Astrocyte (in vitro differentiated cells and primary cell): ENCODE results near the gene FNDC8. TPM values are rescaled to one million over a fixed set of nuclear protein-coding genes. Genes with fewer than 3 reads are reported as not detected.

Source experiments
- DNase-seq: peaks from one replicate; pipeline ENCODE4 v3.0.0-alpha.2; 2010; ENCODE audit warnings: low read depth
- FAIRE-seq: peaks from 2 replicates; lab custom pipeline; 2011; peaks lifted over from hg19 to GRCh38; lab: Jason Lieb, UNC
- H2AFZ ChIP-seq: 2 replicates; pipeline ENCODE4 v1.6.0; 2012; ENCODE audit warnings: low read depth, low read length, inconsistent platforms
- H3K27ac ChIP-seq: 2 replicates; pipeline ENCODE4 v1.5.1; 2011; ENCODE audit warnings: low read depth, low read length, inconsistent platforms
- H3K27me3 ChIP-seq: 2 replicates; pipeline ENCODE4 v1.6.0; 2011; ENCODE audit warnings: low read length, inconsistent platforms; ENCODE audit not compliant: insufficient read depth
- H3K36me3 ChIP-seq: 2 replicates; pipeline ENCODE4 v1.5.1; 2011; ENCODE audit warnings: low read length, inconsistent platforms; ENCODE audit not compliant: insufficient read depth
- H3K4me1 ChIP-seq: 2 replicates; pipeline ENCODE4 v1.5.1; 2011; ENCODE audit warnings: low read length, inconsistent platforms; ENCODE audit not compliant: insufficient read depth
- H3K4me2 ChIP-seq: 2 replicates; pipeline ENCODE4 v1.6.0; 2012; ENCODE audit warnings: low read length, inconsistent platforms
- H3K4me3 ChIP-seq: 2 replicates; pipeline ENCODE4 v1.5.1; 2011; ENCODE audit warnings: low read depth, mild to moderate bottlenecking, low read length, inconsistent platforms; ENCODE audit not compliant: insufficient read depth
- H3K79me2 ChIP-seq: 2 replicates; pipeline ENCODE4 v1.6.0; 2012; ENCODE audit warnings: mild to moderate bottlenecking, low read length, inconsistent platforms; ENCODE audit not compliant: insufficient read depth
- H3K9ac ChIP-seq: 2 replicates; pipeline ENCODE4 v1.6.0; 2012; ENCODE audit warnings: mild to moderate bottlenecking, low read length, inconsistent platforms
- H3K9me3 ChIP-seq: 2 replicates; pipeline ENCODE4 v1.5.1; 2012; ENCODE audit warnings: low read depth, mild to moderate bottlenecking, low read length, inconsistent platforms; ENCODE audit not compliant: insufficient read depth
- H4K20me1 ChIP-seq: 2 replicates; pipeline ENCODE4 v1.6.0; 2012; ENCODE audit warnings: low read length, inconsistent platforms; ENCODE audit not compliant: insufficient read depth
- H3K27ac Mint-ChIP-seq: one replicate; pipeline ENCODE4 v1.8.0; 2021; ENCODE audit warnings: mild to moderate bottlenecking, mixed read lengths; ENCODE audit not compliant: unreplicated experiment
- H3K27me3 Mint-ChIP-seq: one replicate; pipeline ENCODE4 v1.8.0; 2021; ENCODE audit warnings: low read depth, mixed read lengths; ENCODE audit not compliant: unreplicated experiment
- H3K36me3 Mint-ChIP-seq: one replicate; pipeline ENCODE4 v1.8.0; 2021; ENCODE audit warnings: low read depth, mixed read lengths; ENCODE audit not compliant: unreplicated experiment
- H3K4me1 Mint-ChIP-seq: one replicate; pipeline ENCODE4 v1.8.0; 2021; ENCODE audit warnings: low read depth, mixed read lengths; ENCODE audit not compliant: unreplicated experiment
- H3K4me3 Mint-ChIP-seq: one replicate; pipeline ENCODE4 v1.8.0; 2021; ENCODE audit warnings: mild to moderate bottlenecking, moderate library complexity, mixed read lengths; ENCODE audit not compliant: unreplicated experiment
- H3K9me3 Mint-ChIP-seq: one replicate; pipeline ENCODE4 v1.8.0; 2021; ENCODE audit warnings: mild to moderate bottlenecking, mixed read lengths; ENCODE audit not compliant: unreplicated experiment
- EZH2 ChIP-seq: IDR thresholded peaks from 2 replicates; pipeline ENCODE4 v1.6.1; 2012; ENCODE audit warnings: mild to moderate bottlenecking, low read length, inconsistent platforms; ENCODE audit not compliant: insufficient read depth
- total RNA-seq: library from RNA; stranded (reverse); gene quantifications from 2 replicates; pipeline ENCODE4 v1.2.1, GENCODE V29; 2021
- TF ChIP-seq, protein P1 (sequence below): IDR thresholded peaks from 2 replicates; pipeline ENCODE4 v1.5.1; 2011; ENCODE audit warnings: low read depth, mild to moderate bottlenecking, inconsistent platforms, low read length, moderate library complexity; ENCODE audit not compliant: insufficient read depth

FNDC8 gene
- total RNA-seq, 1 donor from 2014 or later = not detected

DNA sequence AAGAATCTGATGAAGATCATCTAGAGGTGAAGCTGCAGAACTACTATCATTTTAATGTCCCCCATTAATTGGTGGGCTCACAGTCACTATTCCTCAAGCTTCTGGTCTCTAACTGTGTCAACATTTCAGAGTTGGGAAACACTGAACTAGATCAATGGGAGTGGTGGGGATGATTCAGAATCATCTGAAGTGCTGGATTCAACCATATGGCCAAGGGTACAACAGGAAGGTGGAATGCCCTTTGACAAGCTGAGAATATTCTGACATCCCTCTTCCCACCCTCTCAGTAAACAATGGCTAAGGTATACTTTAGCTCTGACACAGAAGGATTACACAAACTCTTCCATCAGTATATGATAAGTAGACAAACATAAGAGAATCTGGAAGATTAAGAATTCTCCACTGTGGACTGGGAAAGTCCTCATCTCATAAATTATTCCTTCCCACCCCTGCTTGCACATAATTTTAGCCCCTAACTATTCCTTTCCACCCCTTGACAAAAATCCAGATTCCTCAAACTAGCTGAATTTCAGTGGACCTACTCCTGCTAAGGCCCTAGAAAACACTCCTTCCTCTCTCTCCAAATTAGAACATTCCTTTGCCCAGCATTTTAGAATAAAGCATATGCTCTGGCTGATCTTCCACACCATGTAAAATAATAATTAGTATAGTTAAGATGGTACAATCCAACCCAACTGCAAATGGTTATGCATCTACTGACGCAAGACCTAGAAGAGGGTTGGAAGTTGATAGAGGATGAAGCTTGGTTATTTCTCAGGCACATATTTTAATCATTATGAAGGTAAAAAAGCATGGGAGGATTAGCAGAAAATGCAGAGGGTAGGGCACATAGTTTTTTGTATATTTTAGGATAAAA is 41.6 kb upstream of the FNDC8 start:
- Mint-ChIP-seq H3K9me3 (no peaks in the 10 kb centered on the region), H3K36me3 (no peaks in the 10 kb centered on the region), H3K4me1 (peaks cover 23% of the 10 kb centered on the region), H3K27ac (no peak overlapping the region), H3K4me3 (no peak overlapping the region), H3K27me3 (no peaks in the 10 kb centered on the region)
- Histone ChIP-seq H4K20me1 (peaks cover 26% of the 10 kb centered on the region), H3K36me3 (no peaks in the 10 kb centered on the region), H3K9me3 (no peaks in the 10 kb centered on the region), H2AFZ (no peak overlapping the region), H3K79me2 (peaks cover 77% of the 10 kb centered on the region), H3K4me3 (no peak overlapping the region), H3K27me3 (no peaks in the 10 kb centered on the region), H3K4me1 (peaks cover 18% of the 10 kb centered on the region), H3K9ac (no peak overlapping the region), H3K4me2 (no peak overlapping the region), H3K27ac (no peak overlapping the region)
- TF ChIP-seq, protein P1, sequence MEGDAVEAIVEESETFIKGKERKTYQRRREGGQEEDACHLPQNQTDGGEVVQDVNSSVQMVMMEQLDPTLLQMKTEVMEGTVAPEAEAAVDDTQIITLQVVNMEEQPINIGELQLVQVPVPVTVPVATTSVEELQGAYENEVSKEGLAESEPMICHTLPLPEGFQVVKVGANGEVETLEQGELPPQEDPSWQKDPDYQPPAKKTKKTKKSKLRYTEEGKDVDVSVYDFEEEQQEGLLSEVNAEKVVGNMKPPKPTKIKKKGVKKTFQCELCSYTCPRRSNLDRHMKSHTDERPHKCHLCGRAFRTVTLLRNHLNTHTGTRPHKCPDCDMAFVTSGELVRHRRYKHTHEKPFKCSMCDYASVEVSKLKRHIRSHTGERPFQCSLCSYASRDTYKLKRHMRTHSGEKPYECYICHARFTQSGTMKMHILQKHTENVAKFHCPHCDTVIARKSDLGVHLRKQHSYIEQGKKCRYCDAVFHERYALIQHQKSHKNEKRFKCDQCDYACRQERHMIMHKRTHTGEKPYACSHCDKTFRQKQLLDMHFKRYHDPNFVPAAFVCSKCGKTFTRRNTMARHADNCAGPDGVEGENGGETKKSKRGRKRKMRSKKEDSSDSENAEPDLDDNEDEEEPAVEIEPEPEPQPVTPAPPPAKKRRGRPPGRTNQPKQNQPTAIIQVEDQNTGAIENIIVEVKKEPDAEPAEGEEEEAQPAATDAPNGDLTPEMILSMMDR = no peak
- TF ChIP-seq EZH2 = no peak
- FAIRE-seq (no peak), DNase-seq (no peak)

DNA sequence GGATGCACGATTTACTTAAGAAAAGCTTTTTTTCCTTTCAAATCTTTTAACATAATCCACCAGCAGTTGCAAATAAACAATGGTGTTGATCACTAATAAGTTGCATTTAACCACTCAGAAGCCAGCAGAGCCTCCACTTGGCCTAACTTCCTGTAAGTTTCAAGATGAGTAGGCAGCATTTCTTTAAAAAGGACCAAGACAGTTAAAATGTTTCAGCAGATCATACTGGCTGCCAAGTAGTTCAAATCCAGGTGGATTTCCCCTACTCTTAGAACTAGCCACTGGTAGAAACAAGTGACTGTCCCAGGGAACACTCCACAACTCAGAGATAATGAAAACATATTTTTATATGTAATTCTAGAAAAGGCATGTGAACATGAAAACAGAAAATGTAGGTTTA is 40.9 kb upstream of the FNDC8 start:
- H3K4me1 Mint-ChIP-seq = peaks cover 23% of the 10 kb centered on the region

More for the DNA sequence above, 40.9 kb upstream of the FNDC8 start:
- Mint-ChIP-seq H3K27ac (no peak overlapping the region), H3K9me3 (no peaks in the 10 kb centered on the region), H3K36me3 (no peaks in the 10 kb centered on the region), H3K27me3 (no peaks in the 10 kb centered on the region), H3K4me3 (no peak overlapping the region)
- no peaks in the 10 kb centered on the region for H3K9me3 ChIP-seq
- no peaks in the 10 kb centered on the region for H3K27me3 ChIP-seq
- DNase-seq = no peak
- no peak overlapping the region for H3K9ac ChIP-seq
- no peak for TF ChIP-seq EZH2
- TF ChIP-seq, protein P1 = no peak
- peaks cover 74% of the 10 kb centered on the region for H3K79me2 ChIP-seq
- no peak for FAIRE-seq
- H3K4me2 ChIP-seq = no peak overlapping the region
- no peak overlapping the region for H3K27ac ChIP-seq
- peaks cover 22% of the 10 kb centered on the region for H3K4me1 ChIP-seq
- peaks cover 19% of the 10 kb centered on the region for H4K20me1 ChIP-seq
- no peak overlapping the region for H3K4me3 ChIP-seq
- H3K36me3 ChIP-seq = no peaks in the 10 kb centered on the region
- H2AFZ ChIP-seq = no peak overlapping the region
